HepG2 (cell line): ENCODE results near the gene POU3F1. TPM values are rescaled to one million over a fixed set of nuclear protein-coding genes. Genes with fewer than 3 reads are reported as not detected.

Source experiments
- E2F5 ChIP-seq: sonication (generic); formaldehyde crosslinking; conservative IDR thresholded peaks from 2 replicates; pipeline ENCODE4 v1.4.0; 2020; ENCODE audit warnings: missing genetic modification reagents
- ESRRA ChIP-seq: sonication (generic); formaldehyde crosslinking; IDR thresholded peaks from 2 replicates; pipeline ENCODE4 v1.5.1; 2020; ENCODE audit warnings: mild to moderate bottlenecking, low read depth, missing genetic modification reagents
- RBM39 ChIP-seq: fragments of 200-400 bp; formaldehyde crosslinking; IDR thresholded peaks from one replicate; pipeline ENCODE4 v1.6.1; 2018; ENCODE audit warnings: antibody characterized with exemption, mild to moderate bottlenecking, low read depth, low read length; ENCODE audit not compliant: poor library complexity, severe bottlenecking
- SOX6 ChIP-seq, 2 experiments: fragments of 450-650 bp in 1 of 2; sonication (generic) in 1 of 2; formaldehyde crosslinking in 1 of 2; IDR thresholded peaks; 2 replicates each; pipeline versions ENCODE4 v1.4.0 to v1.6.1; 2017 to 2020; ENCODE audit warnings: antibody characterized with exemption in 1 of 2, mild to moderate bottlenecking in 1 of 2, missing genetic modification reagents in 1 of 2
- ZNF382 ChIP-seq: sonication (generic); formaldehyde crosslinking; IDR thresholded peaks from 2 replicates; pipeline ENCODE4 v1.5.0; 2020; ENCODE audit warnings: missing genetic modification reagents, mild to moderate bottlenecking, borderline replicate concordance
- ZNF407 ChIP-seq: sonication (generic); formaldehyde crosslinking; IDR thresholded peaks from one replicate; pipeline ENCODE4 v1.5.1; 2020; ENCODE audit warnings: mild to moderate bottlenecking, missing genetic modification reagents; ENCODE audit errors: not compliant biosample characterization
- polyA plus RNA-seq, 8 experiments: library from polyadenylated mRNA; depleted of rRNA in 3 of 8; stranded (reverse) in 7 of 8; unstranded in 1 of 8; fragments of >200 nt; fragmentation: Illumina TruSeq in 4 of 8; extraction: Trizol in 4 of 8; gene quantifications; 2 replicates each; pipeline versions ENCODE4 v1.2.1 to v1.2.3, GENCODE V29; 2011 to 2016; ENCODE audit warnings: low read depth in 4 of 8, missing spikeins in 1 of 8, mixed read lengths in 1 of 8; ENCODE audit not compliant: insufficient read depth in 1 of 8
- total RNA-seq, 5 experiments: library from RNA; depleted of rRNA; stranded (reverse); fragments of >200 nt; fragmentation: Illumina TruSeq; extraction: Trizol; gene quantifications; 2 replicates each; pipeline ENCODE4 v1.2.3, GENCODE V29; 2016; ENCODE audit warnings: low read depth in 1 of 5
- TF ChIP-seq, protein P1 (sequence below): sonication (generic); formaldehyde crosslinking; IDR thresholded peaks from 2 replicates; pipeline ENCODE4 v1.8.0; 2022; ENCODE audit warnings: missing genetic modification reagents, mild to moderate bottlenecking, borderline replicate concordance

POU3F1 gene
- total and polyA plus RNA-seq, 2 of the 13 experiments (the other 11 are each of a cell fraction or from before 2014, with no cell fraction given), result not detected

DNA sequence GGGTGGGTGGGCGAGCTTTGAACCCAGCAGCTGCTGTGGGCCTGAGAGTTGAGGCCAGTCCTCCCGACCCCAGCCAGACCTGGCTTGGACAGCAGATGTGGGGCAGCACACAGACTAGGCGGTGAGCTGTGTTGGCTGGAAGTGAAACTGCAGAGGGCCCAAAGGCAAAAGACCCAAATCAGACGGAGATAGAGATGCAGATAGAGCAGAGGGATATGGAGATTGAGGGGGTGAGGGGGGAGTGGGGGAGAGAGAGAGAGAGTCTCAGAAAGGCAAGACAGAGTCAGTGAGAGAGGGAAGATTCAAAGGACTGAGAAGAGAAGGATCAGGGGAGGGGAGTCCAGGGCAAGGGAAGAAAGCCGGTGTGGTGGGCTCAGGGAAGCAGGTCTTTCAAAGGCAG is 17.0 kb upstream of the POU3F1 start (continued):
- TF ChIP-seq ZNF407 (CRISPR knock-in tag) (no peak), ZNF382 (CRISPR knock-in tag) (no peak), E2F5 (CRISPR knock-in tag) (no peak), SOX6 (IDR thresholded peaks at IDR 0.05) (no peak), SOX6 (CRISPR knock-in tag; IDR thresholded peaks at IDR 0.05) (no peak), ESRRA (CRISPR knock-in tag) (no peak), RBM39 (no peak)
- TF ChIP-seq, protein P1, sequence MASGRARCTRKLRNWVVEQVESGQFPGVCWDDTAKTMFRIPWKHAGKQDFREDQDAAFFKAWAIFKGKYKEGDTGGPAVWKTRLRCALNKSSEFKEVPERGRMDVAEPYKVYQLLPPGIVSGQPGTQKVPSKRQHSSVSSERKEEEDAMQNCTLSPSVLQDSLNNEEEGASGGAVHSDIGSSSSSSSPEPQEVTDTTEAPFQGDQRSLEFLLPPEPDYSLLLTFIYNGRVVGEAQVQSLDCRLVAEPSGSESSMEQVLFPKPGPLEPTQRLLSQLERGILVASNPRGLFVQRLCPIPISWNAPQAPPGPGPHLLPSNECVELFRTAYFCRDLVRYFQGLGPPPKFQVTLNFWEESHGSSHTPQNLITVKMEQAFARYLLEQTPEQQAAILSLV, result no peak
